H1 (cell line): ENCODE measurements around the gene BZW2. TPM values are rescaled to one million over a fixed set of nuclear protein-coding genes. Genes with fewer than 3 reads are reported as not detected.

Source experiments
- CHD7 ChIP-seq: fragments of 300-600 bp; sonication (generic); IDR thresholded peaks from 2 replicates; pipeline ENCODE4 v1.7.1; 2012; ENCODE audit warnings: low read length, moderate library complexity, mild to moderate bottlenecking, inconsistent platforms; ENCODE audit not compliant: insufficient replicate concordance
- E2F6 ChIP-seq: IDR thresholded peaks from 2 replicates; pipeline ENCODE4 v1.6.1; 2012; ENCODE audit warnings: inconsistent platforms
- EZH2 ChIP-seq: fragments of 200-600 bp; sonication (generic); IDR thresholded peaks from 2 replicates; pipeline ENCODE4 v1.7.1; 2012; ENCODE audit warnings: low read depth, mild to moderate bottlenecking, moderate library complexity, low read length, inconsistent platforms; ENCODE audit not compliant: severe bottlenecking
- GABPA ChIP-seq: IDR thresholded peaks from 2 replicates; pipeline ENCODE4 v1.6.1; 2011; ENCODE audit warnings: mild to moderate bottlenecking, low read length, moderate library complexity, borderline replicate concordance; ENCODE audit not compliant: insufficient read depth
- GTF2F1 ChIP-seq: IDR thresholded peaks from 2 replicates; pipeline ENCODE4 v1.6.1; 2012; ENCODE audit warnings: low read depth, low read length, improper control_type of control experiment, borderline replicate concordance
- KDM1A ChIP-seq: fragments of 200-600, 300-600 bp; sonication (generic); IDR thresholded peaks from 2 replicates; pipeline ENCODE4 v1.7.1; 2016; ENCODE audit warnings: mild to moderate bottlenecking, low read length, borderline replicate concordance
- MAFK ChIP-seq: IDR thresholded peaks from 2 replicates; pipeline ENCODE4 v1.6.1; 2012; ENCODE audit warnings: low read depth, mild to moderate bottlenecking, improper control_type of control experiment, low read length
- NRF1 ChIP-seq: IDR thresholded peaks from 2 replicates; pipeline ENCODE4 v1.6.1; 2011; ENCODE audit warnings: mild to moderate bottlenecking, low read depth, low read length, improper control_type of control experiment
- RBBP5 ChIP-seq: IDR thresholded peaks from 2 replicates; pipeline ENCODE4 v1.7.1; 2012; ENCODE audit warnings: low read depth, mild to moderate bottlenecking, inconsistent platforms, low read length, moderate library complexity, borderline replicate concordance
- RNF2 ChIP-seq: fragments of 200-900, 300-1000 bp; sonication (generic); IDR thresholded peaks from 2 replicates; pipeline ENCODE4 v1.7.1; 2016; ENCODE audit warnings: borderline replicate concordance, low read depth, mild to moderate bottlenecking, antibody characterized with exemption, low read length; ENCODE audit not compliant: poor library complexity, severe bottlenecking; ENCODE audit errors: missing control alignments
- polyA plus RNA-seq, 7 experiments: library from polyadenylated mRNA; depleted of rRNA in 3 of 7; stranded (reverse) in 5 of 7; unstranded in 2 of 7; fragments of >200 nt in 5 of 7; fragments of 200-250 nt in 2 of 7; gene quantifications; 1 replicate in 5 of 7; 2 replicates in 1 of 7; 4 replicates in 1 of 7; pipeline versions ENCODE4 v1.2.1 to v1.2.3, GENCODE V29; 2011 to 2013; ENCODE audit warnings: missing spikeins in 2 of 7, mixed read lengths in 2 of 7
- total RNA-seq: library from RNA; stranded (reverse); fragmentation: NEBNext Ultra II Directional; extraction: Animal tissue kit (Norgen Biotek cat#: 25700); gene quantifications from 2 replicates; pipeline ENCODE4 v1.2.1, GENCODE V29; 2021

Gene BZW2
- total and polyA plus RNA-seq, 2 of the 8 experiments (the other 6 are each of a cell fraction or from before 2014, with no cell fraction given): 32.3 to 103 TPM

- TF ChIP-seq CHD7 (no peak), RBBP5 (no peak), RNF2 (no peak), E2F6 (no peak), NRF1 (no peak), GTF2F1 (no peak), EZH2 (no peak), GABPA (no peak), KDM1A (no peak), MAFK (no peak)
These were observed 48.8 kb downstream of the BZW2 start (continued) for GRCh38 chr7:16694806-16695205.
